HEK293 (cell line): ENCODE results near the gene GYS2.
"Not testable (repeated sequence)": the region's sequence is repeated elsewhere in the genome, so short reads cannot be mapped to it uniquely, and the experiment has no call there.

Source experiments
- CTCF ChIA-PET: fragments of 350-600 bp; formaldehyde crosslinking; extraction: SDS; loops from one replicate; lab custom pipeline; 2021; ENCODE audit warnings: antibody characterized with exemption; lab: Yijun Ruan, JAX
- POLR2A ChIA-PET: fragments of 300-600 bp; formaldehyde crosslinking; extraction: SDS; loops from one replicate; lab custom pipeline; 2020; ENCODE audit warnings: antibody characterized with exemption, inconsistent platforms; lab: Yijun Ruan, JAX
- H3K27ac ChIP-seq: fragments of 200-500 bp; sonication (Bioruptor generic); 2 replicates; pipeline ENCODE4 v1.5.1; 2014; ENCODE audit warnings: low read depth, low read length, control low read depth, inconsistent platforms; ENCODE audit errors: extremely low read depth
- H3K36me3 ChIP-seq, 2 experiments: fragments of 200-500 bp in 1 of 2; sonication (Bioruptor generic) in 1 of 2; 1 replicate in 1 of 2; 2 replicates in 1 of 2; pipeline ENCODE4 v1.5.1; 2014 to 2017; ENCODE audit warnings: inconsistent platforms in 2 of 2, low read length in 2 of 2; ENCODE audit not compliant: control insufficient read depth in 2 of 2, insufficient read depth in 1 of 2
- H3K4me1 ChIP-seq: fragments of 200-500 bp; sonication (Bioruptor generic); 2 replicates; pipeline ENCODE4 v1.5.1; 2014; ENCODE audit warnings: mild to moderate bottlenecking, low read length, inconsistent platforms; ENCODE audit not compliant: control insufficient read depth, insufficient read depth
- H3K4me3 ChIP-seq: 2 replicates; pipeline ENCODE4 v1.5.1; 2011; ENCODE audit warnings: low read depth, mild to moderate bottlenecking, control low read depth, low read length, moderate library complexity
- H3K9me3 ChIP-seq: fragments of 200-500 bp; sonication (Bioruptor generic); 2 replicates; pipeline ENCODE4 v1.5.1; 2014; ENCODE audit warnings: low read depth, low read length, inconsistent platforms; ENCODE audit not compliant: control insufficient read depth, insufficient read depth
- BCL11A ChIP-seq: fragments of 450-650 bp; formaldehyde crosslinking; IDR thresholded peaks from 2 replicates; pipeline ENCODE4 v1.5.1; 2016; ENCODE audit warnings: low read depth, missing biosample characterization, missing genetic modification characterization
- EGR2 ChIP-seq: fragments of 450-650 bp; formaldehyde crosslinking; IDR thresholded peaks from 2 replicates; pipeline ENCODE4 v1.5.1; 2016; ENCODE audit warnings: low read depth, missing biosample characterization, missing genetic modification characterization
- FEZF1 ChIP-seq: fragments of 450-650 bp; formaldehyde crosslinking; IDR thresholded peaks from 2 replicates; pipeline ENCODE4 v1.5.1; 2016; ENCODE audit warnings: missing biosample characterization, missing genetic modification characterization
- GLI4 ChIP-seq: fragments of 450-650 bp; formaldehyde crosslinking; IDR thresholded peaks from 2 replicates; pipeline ENCODE4 v1.5.1; 2016; ENCODE audit warnings: missing biosample characterization, missing genetic modification characterization
- KLF10 ChIP-seq: fragments of 450-650 bp; IDR thresholded peaks from 2 replicates; pipeline ENCODE4 v1.5.1; 2018; ENCODE audit warnings: missing biosample characterization, mild to moderate bottlenecking, missing genetic modification characterization
- KLF17 ChIP-seq: fragments of 450-650 bp; formaldehyde crosslinking; IDR thresholded peaks from 2 replicates; pipeline ENCODE4 v1.5.1; 2016; ENCODE audit warnings: missing biosample characterization, missing genetic modification characterization
- MEIS1 ChIP-seq: sonication (generic); formaldehyde crosslinking; IDR thresholded peaks from 2 replicates; pipeline ENCODE4 v1.8.1; 2022; ENCODE audit warnings: missing genetic modification reagents, mild to moderate bottlenecking, borderline replicate concordance
- REPIN1 ChIP-seq: fragments of 450-650 bp; formaldehyde crosslinking; IDR thresholded peaks from 2 replicates; pipeline ENCODE4 v1.5.1; 2017; ENCODE audit warnings: missing biosample characterization, missing genetic modification characterization, low read depth
- SETDB1 ChIP-seq: IDR thresholded peaks from one replicate; pipeline ENCODE4 v1.6.1; 2017; ENCODE audit warnings: mild to moderate bottlenecking, low read length, moderate library complexity, mixed read lengths; ENCODE audit not compliant: insufficient read length
- ZBTB10 ChIP-seq: fragments of 450-650 bp; formaldehyde crosslinking; IDR thresholded peaks from 2 replicates; pipeline ENCODE4 v1.5.1; 2016; ENCODE audit warnings: missing biosample characterization, missing genetic modification characterization
- ZBTB7A ChIP-seq: fragments of 450-650 bp; formaldehyde crosslinking; IDR thresholded peaks from 2 replicates; pipeline ENCODE4 v1.5.1; 2016; ENCODE audit warnings: low read depth, missing biosample characterization, missing genetic modification characterization
- ZNF157 ChIP-seq: fragments of 450-650 bp; formaldehyde crosslinking; IDR thresholded peaks from 2 replicates; pipeline ENCODE4 v1.5.1; 2016; ENCODE audit warnings: missing biosample characterization, missing genetic modification characterization
- ZNF169 ChIP-seq: fragments of 450-650 bp; formaldehyde crosslinking; IDR thresholded peaks from 2 replicates; pipeline ENCODE4 v1.5.1; 2016; ENCODE audit warnings: missing biosample characterization, missing genetic modification characterization
- ZNF211 ChIP-seq: fragments of 450-650 bp; formaldehyde crosslinking; IDR thresholded peaks from 2 replicates; pipeline ENCODE4 v1.5.1; 2016; ENCODE audit warnings: low read depth, missing biosample characterization, missing genetic modification characterization
- ZNF311 ChIP-seq: fragments of 450-650 bp; formaldehyde crosslinking; IDR thresholded peaks from 2 replicates; pipeline ENCODE4 v1.5.1; 2017; ENCODE audit warnings: missing biosample characterization, missing genetic modification characterization, borderline replicate concordance
- ZNF514 ChIP-seq: fragments of 450-650 bp; formaldehyde crosslinking; IDR thresholded peaks from 2 replicates; pipeline ENCODE4 v1.5.1; 2016; ENCODE audit warnings: missing biosample characterization, missing genetic modification characterization
- ZNF548 ChIP-seq: fragments of 450-650 bp; formaldehyde crosslinking; IDR thresholded peaks from 2 replicates; pipeline ENCODE4 v1.5.1; 2016; ENCODE audit warnings: missing biosample characterization, missing genetic modification characterization
- ZNF549 ChIP-seq: fragments of 450-650 bp; IDR thresholded peaks from 2 replicates; pipeline ENCODE4 v1.5.1; 2018; ENCODE audit warnings: missing biosample characterization, missing genetic modification characterization, mild to moderate bottlenecking, inconsistent platforms, moderate library complexity
- ZNF560 ChIP-seq: fragments of 450-650 bp; formaldehyde crosslinking; IDR thresholded peaks from 2 replicates; pipeline ENCODE4 v1.5.1; 2017; ENCODE audit warnings: missing biosample characterization, missing genetic modification characterization, borderline replicate concordance
- ZNF571 ChIP-seq: fragments of 450-650 bp; formaldehyde crosslinking; IDR thresholded peaks from 2 replicates; pipeline ENCODE4 v1.5.0; 2017; ENCODE audit warnings: missing biosample characterization, missing genetic modification characterization
- ZNF658 ChIP-seq: fragments of 450-650 bp; formaldehyde crosslinking; IDR thresholded peaks from 2 replicates; pipeline ENCODE4; 2016; ENCODE audit warnings: missing biosample characterization, missing genetic modification characterization
- ZNF677 ChIP-seq: fragments of 450-650 bp; IDR thresholded peaks from 2 replicates; pipeline ENCODE4 v1.5.0; 2018; ENCODE audit warnings: missing biosample characterization, mild to moderate bottlenecking, missing genetic modification characterization, moderate library complexity
- ZNF785 ChIP-seq: fragments of 450-650 bp; formaldehyde crosslinking; IDR thresholded peaks from 2 replicates; pipeline ENCODE4 v1.5.1; 2016; ENCODE audit warnings: missing biosample characterization, missing genetic modification characterization
- ZSCAN16 ChIP-seq: fragments of 450-650 bp; formaldehyde crosslinking; IDR thresholded peaks from 2 replicates; pipeline ENCODE4 v1.5.1; 2016; ENCODE audit warnings: missing biosample characterization, missing genetic modification characterization

Gene GYS2

DNA sequence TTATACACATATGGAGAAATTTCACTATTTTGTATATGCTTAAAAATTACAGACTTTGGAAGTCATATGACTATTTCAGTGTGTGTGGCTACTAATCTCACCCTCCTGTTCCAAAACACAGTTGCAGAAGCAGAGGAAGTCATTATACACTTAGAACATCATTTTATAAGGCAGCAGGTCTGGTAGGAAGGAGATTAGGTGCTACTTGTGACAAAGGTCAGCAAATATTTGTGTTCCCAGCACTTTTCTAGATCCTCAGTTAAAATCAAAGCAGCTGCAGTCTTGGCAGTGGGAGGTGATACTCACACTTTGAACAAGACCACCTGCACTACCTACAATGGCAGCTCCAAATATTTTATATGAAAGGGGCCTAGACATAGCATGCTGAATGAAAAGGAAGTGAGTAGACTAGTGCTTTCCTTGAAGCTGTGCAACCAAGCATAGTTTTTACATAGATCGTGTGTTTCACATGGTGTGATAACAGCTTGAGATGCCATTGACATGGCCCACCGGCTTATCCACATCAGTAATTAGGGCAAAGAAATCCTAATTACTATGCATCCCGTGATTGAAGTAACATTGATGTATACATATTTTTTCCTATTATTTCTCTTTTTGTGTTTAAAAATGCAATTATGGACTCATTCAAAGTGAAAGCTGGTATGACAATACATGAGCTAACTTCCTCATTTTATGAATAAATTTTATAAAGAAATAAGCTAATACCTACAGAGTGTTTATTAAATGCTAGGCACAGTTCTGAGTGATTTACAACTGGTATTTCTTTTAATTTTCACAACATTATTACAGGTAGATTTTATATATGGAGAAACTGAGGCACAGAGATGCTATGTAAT is 5.3 kb downstream of the GYS2 start:
- Histone ChIP-seq H3K4me3 (no peak overlapping the region), H3K4me1 (no peaks in the 10 kb centered on the region), H3K9me3 (no peaks in the 10 kb centered on the region), H3K27ac (no peak overlapping the region), H3K36me3 (no peaks in the 10 kb centered on the region)
- ChIA-PET CTCF (interaction anchor here (0.9 kb wide), 1 partner anchor 34 kb away, joined by 5 read pairs; no protein-coding TSS in a partner anchor), POLR2A (no interaction called here)
- no peak for TF ChIP-seq KLF17 (tag by site-specific recombination)
- TF ChIP-seq ZNF677 (tag by site-specific recombination): no peak
- no peak for TF ChIP-seq BCL11A
- TF ChIP-seq ZNF169: no peak
- TF ChIP-seq SETDB1: no peak
- no peak for TF ChIP-seq ZNF560 (tag by site-specific recombination)
- no peak for TF ChIP-seq ZBTB10
- TF ChIP-seq ZNF157: no peak
- no peak for TF ChIP-seq ZNF311 (tag by site-specific recombination)
- TF ChIP-seq ZNF571 (tag by site-specific recombination): no peak
- no peak for TF ChIP-seq MEIS1
- no peak for TF ChIP-seq ZNF658 (tag by site-specific recombination)
- no peak for TF ChIP-seq ZNF549 (tag by site-specific recombination)
- TF ChIP-seq ZBTB7A (tag by site-specific recombination): no peak
- no peak for TF ChIP-seq ZSCAN16 (tag by site-specific recombination)
- no peak for TF ChIP-seq ZNF548
- no peak for TF ChIP-seq FEZF1
- TF ChIP-seq EGR2 (tag by site-specific recombination): no peak
- TF ChIP-seq ZNF211: no peak

GRCh38 chr12:21598651-21599050 is 6.0 kb downstream of the GYS2 start:
- no peak overlapping the region for H3K27ac ChIP-seq
- ChIA-PET CTCF (interaction anchor here (0.9 kb wide), 1 partner anchor 33 kb away, joined by 5 read pairs; no protein-coding TSS in a partner anchor), POLR2A (no interaction called here)
- no peaks in the 10 kb centered on the region for H3K9me3 ChIP-seq
- TF ChIP-seq KLF10 (tag by site-specific recombination): no peak
- no peak for TF ChIP-seq GLI4 (tag by site-specific recombination)
- no peak for TF ChIP-seq ZNF785 (tag by site-specific recombination)
- no peak for TF ChIP-seq MEIS1
- no peak for TF ChIP-seq ZNF514
- TF ChIP-seq REPIN1 (tag by site-specific recombination): no peak
- no peak overlapping the region for H3K4me3 ChIP-seq
- no peaks in the 10 kb centered on the region for H3K36me3 ChIP-seq
- no peaks in the 10 kb centered on the region for H3K4me1 ChIP-seq

GRCh38 chr12:21595356-21595755 is 9.3 kb downstream of the GYS2 start:
- CTCF ChIA-PET: interaction anchor here (0.8 kb wide), 1 partner anchor 85 kb away, joined by 4 read pairs; no protein-coding TSS in a partner anchor
- H3K4me3 ChIP-seq, H3K4me1 ChIP-seq, H3K9me3 ChIP-seq, H3K36me3 ChIP-seq, POLR2A ChIA-PET, H3K27ac ChIP-seq: not testable (repeated sequence)
